Spleen (tissue), 11 donors: ENCODE measurements around the gene GATA2. TPM values are rescaled to one million over a fixed set of nuclear protein-coding genes. Genes with fewer than 3 reads are reported as not detected.

ENCODE experiments used
- DNase-seq: peaks from one replicate; pipeline ENCODE4 v3.0.0-alpha.2; 2020
- H3K27ac ChIP-seq, 8 donors: fragments of 200-600 bp; sonication (generic) in 7 of 8; 1 replicate in 4 of 8; 2 replicates in 4 of 8; pipeline versions ENCODE4 v1.5.0 to v1.8.0; 2016 to 2021; ENCODE audit warnings: inconsistent platforms in 4 of 8, mild to moderate bottlenecking in 4 of 8, moderate library complexity in 1 of 8
- H3K27me3 ChIP-seq, 7 donors: fragments of 200-600 bp; sonication (generic) in 6 of 7; replicated peaks in 1 of 7; 1 replicate in 4 of 7; 2 replicates in 3 of 7; pipeline versions ENCODE4 v1.5.0 to v1.8.0; 2016 to 2021; ENCODE audit warnings: inconsistent platforms in 3 of 7, mild to moderate bottlenecking in 1 of 7
- H3K36me3 ChIP-seq, 6 donors: fragments of 200-600 bp; sonication (generic) in 5 of 6; 1 replicate in 4 of 6; 2 replicates in 2 of 6; pipeline versions ENCODE4 v1.5.0 to v1.8.0; 2016 to 2021; ENCODE audit warnings: inconsistent platforms in 2 of 6
- H3K4me1 ChIP-seq, 6 donors: fragments of 200-600 bp; sonication (generic) in 5 of 6; 1 replicate in 3 of 6; 2 replicates in 3 of 6; pipeline versions ENCODE4 v1.5.0 to v1.8.0; 2016 to 2021; ENCODE audit warnings: inconsistent platforms in 3 of 6
- H3K4me3 ChIP-seq, 8 donors: fragments of 200-600 bp; sonication (generic) in 7 of 8; 1 replicate in 4 of 8; 2 replicates in 4 of 8; pipeline versions ENCODE4 v1.5.0 to v1.8.0; 2016 to 2021; ENCODE audit warnings: inconsistent platforms in 4 of 8, mild to moderate bottlenecking in 4 of 8, moderate library complexity in 2 of 8
- H3K9me3 ChIP-seq, 8 donors: fragments of 200-600 bp; sonication (generic) in 7 of 8; 1 replicate in 4 of 8; 2 replicates in 4 of 8; pipeline versions ENCODE4 v1.5.0 to v1.8.0; 2016 to 2021; ENCODE audit warnings: inconsistent platforms in 4 of 8
- POLR2A ChIP-seq, 3 donors: fragments of 450-650 bp; IDR thresholded peaks; one replicate each; pipeline ENCODE4 v1.5.1; 2017; ENCODE audit warnings: antibody characterized with exemption in 3 of 3, mild to moderate bottlenecking in 1 of 3
- POLR2AphosphoS5 ChIP-seq, 3 donors: sonication (generic); formaldehyde crosslinking; IDR thresholded peaks; one replicate each; pipeline ENCODE4 v1.5.1; 2017; ENCODE audit warnings: antibody characterized with exemption in 3 of 3
- WGBS, 5 donors: extraction: QIAGEN DNeasy Blood & Tissue Kit in 3 of 5; methylation state at CpG; one replicate each; pipeline versions ENCODE4 v1.1.5 to v1.1.7; 2013 to 2018; 5-methylcytosine and 5-hydroxymethylcytosine counted together
- intact Hi-C: fragments of 100-400 bp; cut with DNase I; formaldehyde crosslinking; loops from one replicate; pipeline ENCODE4 v1.15.0; 2023; ENCODE audit warnings: low total_unique reads
- polyA plus RNA-seq, 3 donors: library from polyadenylated mRNA; stranded (reverse); fragments of 200-250 nt; gene quantifications; one replicate each; pipeline ENCODE4 v1.2.1, GENCODE V29; 2013
- total RNA-seq, 7 donors: library from RNA; depleted of rRNA in 3 of 7; stranded (reverse); fragments of >200 nt in 3 of 7; fragmentation: NEBNext Ultra II Directional in 4 of 7; extraction: Animal tissue kit (Norgen Biotek cat#: 25700) in 4 of 7; gene quantifications; one replicate each; pipeline versions ENCODE4 v1.1.0 to v1.2.1, GENCODE V29; 2016 to 2021
- TF ChIP-seq, protein P1 (sequence below), 11 experiments: fragments of 200-600 bp in 7 of 11; fragments of 450-650 bp in 4 of 11; sonication (generic) in 4 of 11; IDR thresholded peaks in 8 of 11; conservative IDR thresholded peaks in 3 of 11; 1 replicate in 7 of 11; 2 replicates in 4 of 11; pipeline versions ENCODE4 v1.4.0 to v1.8.0; 2016 to 2021; ENCODE audit warnings: antibody characterized with exemption in 11 of 11, inconsistent platforms in 4 of 11, mild to moderate bottlenecking in 1 of 11
- donor health status: healthy with polysubstance abuse.
- donor health status: DM: no; HTN: no; CAD: no; lungs with moderate emphysema.
- donor health status: DM: no; HTN: no; CAD: no.
- donor health status: Bipolar disorder and iron deficiency.
- donor health status: healthy.
- donor health status: DM: no; HTN: no; CAD: no.
- donor health status: DM: yes; HTN: yes; CAD: no.

GATA2 gene
- total and polyA plus RNA-seq, 10 donors, result 2.2 to 28.6 (median 17.0) TPM

DNA sequence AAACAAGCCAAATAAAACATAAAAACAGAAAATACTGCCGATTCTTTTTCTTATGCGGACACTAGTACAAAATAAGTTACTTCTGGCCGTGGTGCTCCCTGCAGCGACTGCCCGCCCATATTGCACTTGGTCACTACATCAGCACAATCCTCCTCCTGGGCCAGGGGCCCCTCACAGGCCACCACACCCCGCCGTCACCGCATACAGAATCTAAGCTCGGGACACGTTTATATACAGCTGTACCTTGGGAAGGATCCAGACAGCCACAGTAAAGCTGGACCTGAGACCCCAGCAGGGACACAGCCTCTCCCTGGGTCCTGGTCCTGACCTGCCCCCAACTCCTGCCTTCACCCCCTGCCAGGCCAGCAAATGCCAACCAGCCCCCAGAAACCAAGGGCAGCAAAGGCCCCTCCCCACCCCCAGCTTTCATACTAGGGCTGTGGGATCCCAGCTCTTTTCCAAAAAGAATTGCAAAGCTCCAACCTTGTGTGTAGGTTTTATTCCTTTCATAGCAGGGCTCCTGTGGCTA, 13.4 kb downstream of the GATA2 start:
- WGBS, 5 donors, result 82 to 92% (median 89%) methylated on average over 10 of the region's 10 CpGs
- Histone ChIP-seq H3K36me3 (peaks cover 0 to 17% (median 0%) of the 10 kb centered on the region in 6 donors), H3K9me3 (no peaks in the 10 kb centered on the region), H3K4me3 (no peak overlapping the region), H3K27ac (peak overlapping the region in 6 of 8 donors; percentile 28 to 95 (median 85)), H3K4me1 (peaks cover 3 to 56% (median 39%) of the 10 kb centered on the region in 6 donors), H3K27me3 (peaks cover 0 to 49% (median 21%) of the 10 kb centered on the region in 7 donors)
- intact Hi-C loops, result no loop called here
- TF ChIP-seq POLR2A (IDR thresholded peaks at IDR 0.05), result no peak
- TF ChIP-seq, protein P1, sequence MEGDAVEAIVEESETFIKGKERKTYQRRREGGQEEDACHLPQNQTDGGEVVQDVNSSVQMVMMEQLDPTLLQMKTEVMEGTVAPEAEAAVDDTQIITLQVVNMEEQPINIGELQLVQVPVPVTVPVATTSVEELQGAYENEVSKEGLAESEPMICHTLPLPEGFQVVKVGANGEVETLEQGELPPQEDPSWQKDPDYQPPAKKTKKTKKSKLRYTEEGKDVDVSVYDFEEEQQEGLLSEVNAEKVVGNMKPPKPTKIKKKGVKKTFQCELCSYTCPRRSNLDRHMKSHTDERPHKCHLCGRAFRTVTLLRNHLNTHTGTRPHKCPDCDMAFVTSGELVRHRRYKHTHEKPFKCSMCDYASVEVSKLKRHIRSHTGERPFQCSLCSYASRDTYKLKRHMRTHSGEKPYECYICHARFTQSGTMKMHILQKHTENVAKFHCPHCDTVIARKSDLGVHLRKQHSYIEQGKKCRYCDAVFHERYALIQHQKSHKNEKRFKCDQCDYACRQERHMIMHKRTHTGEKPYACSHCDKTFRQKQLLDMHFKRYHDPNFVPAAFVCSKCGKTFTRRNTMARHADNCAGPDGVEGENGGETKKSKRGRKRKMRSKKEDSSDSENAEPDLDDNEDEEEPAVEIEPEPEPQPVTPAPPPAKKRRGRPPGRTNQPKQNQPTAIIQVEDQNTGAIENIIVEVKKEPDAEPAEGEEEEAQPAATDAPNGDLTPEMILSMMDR (IDR thresholded peaks at IDR 0.05 in 8 of 11, conservative IDR thresholded peaks at IDR 0.05 in 3 of 11), result no peak
- no peak for TF ChIP-seq POLR2AphosphoS5 (IDR thresholded peaks at IDR 0.05)
- no peak for DNase-seq

DNA sequence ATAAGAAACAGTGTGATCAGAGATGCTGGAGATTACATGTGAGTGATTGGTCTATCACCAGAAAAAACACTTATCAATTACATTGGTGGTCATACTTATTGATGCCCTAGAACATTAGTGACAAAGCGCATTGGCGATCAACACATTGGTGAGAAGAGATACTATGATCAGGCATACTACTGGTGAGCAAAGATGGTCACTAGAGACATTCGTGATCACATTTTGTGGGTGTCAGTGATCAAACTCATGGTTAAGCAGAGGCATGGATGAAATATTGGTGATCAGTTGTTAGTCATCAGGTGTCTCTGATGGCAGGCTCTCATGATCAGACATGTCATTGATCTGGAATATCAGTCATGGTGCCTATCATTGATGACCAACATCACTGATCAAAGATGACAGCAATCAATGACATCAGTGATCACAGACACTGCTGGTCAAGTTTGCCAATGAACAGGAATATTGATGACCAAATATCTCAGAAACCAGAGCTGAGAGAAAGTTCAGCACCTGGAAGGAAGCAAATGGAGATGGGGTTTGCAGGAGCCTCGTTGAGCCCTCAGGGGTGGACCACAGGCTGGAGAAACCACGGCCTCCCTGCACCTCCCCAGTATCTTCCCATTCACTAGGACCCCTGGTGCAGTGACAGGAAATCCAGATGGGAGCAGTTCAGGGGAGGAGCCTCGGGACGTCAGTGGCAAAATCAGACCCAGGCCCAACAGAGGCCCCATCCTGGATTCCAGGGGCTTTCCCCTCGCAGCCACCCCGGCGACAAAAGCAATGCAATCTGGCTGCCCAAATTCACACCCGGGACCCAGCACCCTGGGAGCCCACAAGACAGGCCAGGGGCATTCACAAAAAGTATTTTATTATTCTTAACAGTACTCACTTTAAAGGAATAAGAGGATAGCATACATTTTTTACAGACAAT, 14.2 kb downstream of the GATA2 start:
- H3K4me1 ChIP-seq, result peaks cover 0 to 48% (median 35%) of the 10 kb centered on the region in 6 donors
- intact Hi-C loops, result no loop called here
- no peak overlapping the region for H3K27ac ChIP-seq
- peaks cover 0 to 17% (median 0%) of the 10 kb centered on the region in 6 donors for H3K36me3 ChIP-seq
- H3K9me3 ChIP-seq, result no peaks in the 10 kb centered on the region
- H3K4me3 ChIP-seq, result no peak overlapping the region
- peaks cover 0 to 41% (median 17%) of the 10 kb centered on the region in 7 donors for H3K27me3 ChIP-seq
- 68 to 86% (median 76%) methylated on average over 11 of the region's 11 CpGs for WGBS, 5 donors
- no peak for TF ChIP-seq POLR2AphosphoS5 (IDR thresholded peaks at IDR 0.05)
- TF ChIP-seq POLR2A (IDR thresholded peaks at IDR 0.05), result no peak
- TF ChIP-seq, protein P1 (IDR thresholded peaks at IDR 0.05 in 8 of 11, conservative IDR thresholded peaks at IDR 0.05 in 3 of 11), result no peak
- no peak for DNase-seq

DNA sequence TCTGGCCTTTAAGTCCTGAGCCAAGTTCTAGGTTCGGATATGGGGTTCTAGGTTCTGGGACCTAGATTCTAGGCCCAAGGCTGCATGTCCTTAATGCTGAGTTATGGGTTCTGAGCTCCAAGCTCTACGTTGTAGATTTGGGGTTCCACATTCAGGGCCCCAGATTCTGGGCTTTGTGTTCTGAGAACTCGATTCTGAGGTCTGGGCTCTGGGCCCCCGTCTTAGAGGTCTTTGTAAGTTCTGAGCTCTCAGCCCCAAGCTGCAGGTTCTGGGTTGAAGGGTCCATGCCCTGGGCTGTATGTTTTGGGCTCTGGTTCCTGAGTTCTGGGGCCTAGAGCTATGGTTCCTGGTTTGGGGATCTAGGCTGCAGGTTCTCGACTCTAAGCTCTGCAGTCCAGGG, 16.3 kb downstream of the GATA2 start:
- TF ChIP-seq POLR2AphosphoS5 (IDR thresholded peaks at IDR 0.05) (no peak), POLR2A (IDR thresholded peaks at IDR 0.05) (no peak)
- TF ChIP-seq, protein P1 (IDR thresholded peaks at IDR 0.05 in 8 of 11, conservative IDR thresholded peaks at IDR 0.05 in 3 of 11), result no peak

DNA sequence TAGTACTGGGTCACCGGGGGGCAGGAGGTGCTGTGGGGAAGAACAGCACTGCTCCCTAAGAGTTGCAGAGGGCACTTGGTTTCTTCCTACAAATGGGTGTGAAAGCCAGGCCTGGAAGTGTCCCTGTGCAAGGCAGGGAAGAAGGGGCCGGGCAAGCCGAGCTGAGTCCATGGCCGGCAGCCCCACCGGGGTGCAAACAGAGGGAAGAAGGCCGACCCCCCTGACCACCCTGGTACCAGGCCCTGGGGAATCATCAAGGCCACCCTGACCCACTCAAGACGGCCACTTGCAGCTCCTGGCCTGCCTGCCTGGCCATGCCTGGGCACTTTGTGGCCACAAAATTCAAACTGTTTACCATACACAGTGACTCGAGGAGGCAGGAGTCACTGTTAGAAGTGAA, 17.6 kb downstream of the GATA2 start:
- Histone ChIP-seq H3K27ac (no peak overlapping the region), H3K4me1 (peaks cover 0 to 13% (median 4%) of the 10 kb centered on the region in 6 donors), H3K9me3 (no peaks in the 10 kb centered on the region), H3K27me3 (peaks cover 0 to 19% (median 0%) of the 10 kb centered on the region in 7 donors), H3K4me3 (no peak overlapping the region), H3K36me3 (peaks cover 0 to 2% (median 0%) of the 10 kb centered on the region in 6 donors)
- TF ChIP-seq POLR2AphosphoS5 (IDR thresholded peaks at IDR 0.05) (no peak), POLR2A (IDR thresholded peaks at IDR 0.05) (no peak)
- TF ChIP-seq, protein P1 (IDR thresholded peaks at IDR 0.05 in 8 of 11, conservative IDR thresholded peaks at IDR 0.05 in 3 of 11), result no peak
- 88 to 92% (median 89%) methylated on average over 6 to 8 of the region's 8 CpGs for WGBS, 5 donors
- intact Hi-C loops, result no loop called here
- DNase-seq, result no peak

More for the DNA sequence above, 16.3 kb downstream of the GATA2 start:
- Histone ChIP-seq H3K4me1 (peaks cover 0 to 26% (median 15%) of the 10 kb centered on the region in 6 donors), H3K9me3 (no peaks in the 10 kb centered on the region), H3K27ac (no peak overlapping the region), H3K4me3 (no peak overlapping the region), H3K36me3 (peaks cover 0 to 15% (median 0%) of the 10 kb centered on the region in 6 donors), H3K27me3 (peaks cover 0 to 32% (median 0%) of the 10 kb centered on the region in 7 donors)
- DNase-seq, result no peak
- WGBS, 5 donors, result 44 to 81% (median 73%) methylated on average over 3 to 5 of the region's 5 CpGs
- intact Hi-C loops, result no loop called here
